Omental fat pad (tissue), 4 donors: ENCODE data around the gene VCX. TPM values are rescaled to one million over a fixed set of nuclear protein-coding genes. Genes with fewer than 3 reads are reported as not detected.
"Not testable (repeated sequence)": the region's sequence is repeated elsewhere in the genome, so short reads cannot be mapped to it uniquely, and the experiment has no call there.

Experiments used
- ATAC-seq: fragments of 150-250 bp; one replicate; pipeline ENCODE4 v1.9.1; 2016; ENCODE audit warnings: mild to moderate bottlenecking, moderate library complexity; ENCODE audit not compliant: low FRiP score
- DNase-seq: peaks from one replicate; pipeline ENCODE4 v3.0.0-alpha.2; 2019; ENCODE audit warnings: low spot score
- total RNA-seq, 4 donors: library from RNA; depleted of rRNA; stranded (reverse); fragments of >200 nt; gene quantifications; one replicate each; pipeline ENCODE4 v1.1.0, GENCODE V29; 2016
- TF ChIP-seq, protein P1 (sequence below), 3 donors: fragments of 450-650 bp; IDR thresholded peaks; one replicate each; pipeline ENCODE4 v1.5.1; 2016 to 2017; ENCODE audit warnings: antibody characterized with exemption in 3 of 3, mild to moderate bottlenecking in 3 of 3, moderate library complexity in 2 of 3

The VCX gene
- total RNA-seq: not detected

DNA sequence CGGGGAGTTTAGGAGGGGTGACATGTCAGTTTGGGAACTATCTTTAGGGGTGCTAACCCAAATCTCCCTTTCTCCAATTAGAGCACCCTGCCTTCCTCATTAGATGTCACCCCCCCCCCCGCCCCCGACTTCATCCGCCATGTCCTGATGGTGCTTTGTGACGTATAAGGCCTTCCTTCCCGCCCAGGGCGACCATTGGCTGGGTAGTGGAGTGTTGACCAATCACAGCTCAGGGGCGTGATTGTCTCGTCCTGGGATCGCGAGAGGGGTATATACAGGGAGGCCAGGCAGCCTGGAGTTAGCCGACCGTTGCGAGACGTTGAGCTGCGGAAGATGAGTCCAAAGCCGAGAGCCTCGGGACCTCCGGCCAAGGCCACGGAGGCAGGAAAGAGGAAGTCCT is at the start of gene VCX:
VCX (plus strand) TSS at position 301 of the 400 bp plus-strand sequence; CDS start at position 334, 33 bp downstream.
- not testable (repeated sequence) for ATAC-seq

GRCh38 chrX:7798327-7798726 is 44.6 kb upstream of the VCX start:
- TF ChIP-seq, protein P1, sequence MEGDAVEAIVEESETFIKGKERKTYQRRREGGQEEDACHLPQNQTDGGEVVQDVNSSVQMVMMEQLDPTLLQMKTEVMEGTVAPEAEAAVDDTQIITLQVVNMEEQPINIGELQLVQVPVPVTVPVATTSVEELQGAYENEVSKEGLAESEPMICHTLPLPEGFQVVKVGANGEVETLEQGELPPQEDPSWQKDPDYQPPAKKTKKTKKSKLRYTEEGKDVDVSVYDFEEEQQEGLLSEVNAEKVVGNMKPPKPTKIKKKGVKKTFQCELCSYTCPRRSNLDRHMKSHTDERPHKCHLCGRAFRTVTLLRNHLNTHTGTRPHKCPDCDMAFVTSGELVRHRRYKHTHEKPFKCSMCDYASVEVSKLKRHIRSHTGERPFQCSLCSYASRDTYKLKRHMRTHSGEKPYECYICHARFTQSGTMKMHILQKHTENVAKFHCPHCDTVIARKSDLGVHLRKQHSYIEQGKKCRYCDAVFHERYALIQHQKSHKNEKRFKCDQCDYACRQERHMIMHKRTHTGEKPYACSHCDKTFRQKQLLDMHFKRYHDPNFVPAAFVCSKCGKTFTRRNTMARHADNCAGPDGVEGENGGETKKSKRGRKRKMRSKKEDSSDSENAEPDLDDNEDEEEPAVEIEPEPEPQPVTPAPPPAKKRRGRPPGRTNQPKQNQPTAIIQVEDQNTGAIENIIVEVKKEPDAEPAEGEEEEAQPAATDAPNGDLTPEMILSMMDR (IDR thresholded peaks at IDR 0.05): no peak
- DNase-seq: no peak
- no peak for ATAC-seq

More for the DNA sequence above, at the start of gene VCX:
- DNase-seq: not testable (repeated sequence)

DNA sequence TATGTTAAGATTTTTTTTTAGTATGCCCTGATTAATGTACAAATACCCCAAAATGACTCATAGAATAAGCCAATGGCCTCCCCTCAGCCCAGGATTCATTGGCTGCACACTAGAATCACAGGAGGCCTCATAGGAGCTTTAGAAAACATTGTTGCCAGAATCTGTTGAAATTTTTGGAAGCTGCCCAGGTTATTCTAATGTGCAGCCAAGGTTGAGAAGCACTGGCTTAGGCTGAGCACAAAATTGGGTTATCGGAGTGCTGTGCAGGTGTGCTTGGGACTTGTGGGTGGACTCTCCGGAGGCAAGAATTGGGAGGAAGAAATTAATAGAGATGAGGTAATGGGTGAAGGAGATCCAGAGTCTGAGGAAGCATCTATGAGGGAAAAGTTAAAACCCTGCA is 41.3 kb upstream of the VCX start:
- ATAC-seq (no peak), DNase-seq (no peak)
- TF ChIP-seq, protein P1 (IDR thresholded peaks at IDR 0.05): no peak

DNA sequence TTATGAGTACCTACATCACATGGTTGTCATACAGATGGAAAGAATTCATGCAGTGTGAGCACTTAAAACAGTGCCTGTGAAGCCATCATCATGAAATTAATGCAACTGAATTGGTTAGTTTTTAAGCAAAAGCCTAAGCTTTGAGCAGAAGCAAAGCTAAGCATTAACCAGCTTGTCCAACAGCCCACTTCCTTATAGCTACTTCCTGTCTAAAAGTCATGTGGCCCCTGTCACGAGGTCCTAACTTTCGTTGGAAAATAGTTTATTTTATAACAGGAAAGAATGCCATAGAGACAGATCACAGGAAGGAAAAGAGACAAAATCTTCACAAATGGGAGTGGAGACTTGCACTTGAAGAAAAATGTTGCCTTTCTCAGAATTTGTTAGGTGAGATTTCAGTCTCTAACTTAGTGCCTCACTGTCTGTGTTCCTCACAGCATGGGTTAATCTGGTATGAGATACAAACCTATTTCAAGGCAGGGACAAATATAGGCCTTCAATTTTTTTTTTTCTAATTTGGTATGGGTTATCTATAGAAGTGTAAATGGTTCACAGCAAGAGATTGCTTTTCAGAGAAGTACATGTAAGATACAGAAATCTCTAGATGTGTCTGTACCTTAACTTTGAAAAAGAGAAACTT is 27.7 kb upstream of the VCX start:
- TF ChIP-seq, protein P1 (IDR thresholded peaks at IDR 0.05): no peak
- DNase-seq: no peak
- no peak for ATAC-seq

GRCh38 chrX:7828594-7828993 is 14.4 kb upstream of the VCX start:
- no peak for ATAC-seq
- DNase-seq: no peak
- TF ChIP-seq, protein P1 (IDR thresholded peaks at IDR 0.05): no peak

DNA sequence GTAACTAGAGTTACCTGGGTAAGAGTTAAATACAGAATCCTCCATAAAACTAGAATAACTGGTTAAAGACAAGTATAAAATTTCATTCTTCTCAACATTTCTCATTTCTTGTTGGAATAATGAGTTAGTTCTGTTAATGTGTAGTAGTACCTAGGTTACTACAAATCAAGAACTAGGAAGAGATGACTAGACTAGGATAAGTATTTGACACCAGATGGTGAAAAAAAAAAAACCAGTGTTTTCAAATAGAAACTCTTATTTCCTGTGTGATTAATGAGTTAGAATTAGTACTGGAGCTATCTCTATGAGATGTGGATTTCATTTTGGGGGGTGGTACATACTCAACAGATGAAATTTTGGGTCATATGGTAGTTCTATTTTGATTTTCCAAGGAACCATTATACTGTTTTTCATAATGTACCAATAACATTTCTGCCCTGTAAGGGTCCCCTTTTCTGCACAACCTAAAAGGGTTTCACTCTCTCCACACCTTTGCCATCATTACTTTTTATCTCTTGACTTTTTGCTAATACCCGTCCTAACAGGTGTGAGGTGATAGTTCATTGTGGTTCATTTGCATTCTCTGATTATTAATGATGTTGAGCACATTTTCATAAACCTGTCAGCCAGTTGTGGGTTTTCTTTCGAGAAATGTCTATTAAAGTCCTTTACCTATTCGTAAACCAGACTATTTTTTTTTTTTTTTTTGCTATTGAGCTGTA is 1.7 kb upstream of the VCX start:
- DNase-seq: no peak
- TF ChIP-seq, protein P1 (IDR thresholded peaks at IDR 0.05): no peak
- no peak for ATAC-seq

DNA sequence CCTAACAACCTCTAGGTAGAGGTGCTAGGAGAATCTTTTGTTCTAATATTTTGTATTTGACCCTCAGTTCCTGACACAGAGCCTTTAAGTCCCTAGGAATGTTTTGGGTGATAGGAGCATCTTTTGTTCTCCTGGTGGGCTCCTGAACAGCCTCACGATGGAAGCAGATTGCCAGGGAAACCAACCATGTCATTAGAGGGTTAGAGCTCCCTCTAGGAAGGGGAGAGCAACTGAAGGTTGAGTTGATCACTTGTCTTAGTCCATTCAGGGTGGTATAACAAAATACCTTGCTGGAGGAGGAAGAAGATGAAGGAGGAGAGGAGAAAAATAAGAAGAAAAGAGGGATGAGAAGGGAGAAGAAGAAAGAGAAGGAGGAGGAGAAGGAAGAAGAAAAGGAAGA is 9.2 kb downstream of the VCX start:
- TF ChIP-seq, protein P1 (IDR thresholded peaks at IDR 0.05): no peak
- no peak for ATAC-seq
- DNase-seq: no peak
